ENCODE results near the gene CELSR2.

CELSR2 gene

GRCh38 chr1:109282952-109283747 is 33.8 kb downstream of the CELSR2 start, which contains the start of gene PSRC1 (continued):
- TF ChIP-seq ZBTB10 (tag by site-specific recombination; IDR thresholded peaks at IDR 0.05) = no peak
- no peak for TF ChIP-seq ZNF362 (tag by site-specific recombination; IDR thresholded peaks at IDR 0.05)
- no peak for TF ChIP-seq ZFP41 (tag by site-specific recombination; IDR thresholded peaks at IDR 0.05; ENCODE audit: borderline replicate concordance)
- no peak for TF ChIP-seq ZNF768 (tag by site-specific recombination; IDR thresholded peaks at IDR 0.05)
- TF ChIP-seq ZNF239 (tag by site-specific recombination; IDR thresholded peaks at IDR 0.05) = no peak
- TF ChIP-seq REST (tag by site-specific recombination; IDR thresholded peaks at IDR 0.05) = peak; percentile 11; the same call in 1 of the 2 replicates
- peak; percentile 97 for TF ChIP-seq KLF9 (tag by site-specific recombination; IDR thresholded peaks at IDR 0.05; ENCODE audit: low read depth)
- TF ChIP-seq REPIN1 (tag by site-specific recombination; IDR thresholded peaks at IDR 0.05; ENCODE audit: low read depth) = peak; percentile 41; the same call in 1 of the 2 replicates
- TF ChIP-seq ZNF510 (tag by site-specific recombination; IDR thresholded peaks at IDR 0.05; ENCODE audit: insufficient replicate concordance) = no peak
- peak; percentile 84 for TF ChIP-seq KLF16 (tag by site-specific recombination; IDR thresholded peaks at IDR 0.05)
- TF ChIP-seq ZNF416 (tag by site-specific recombination; IDR thresholded peaks at IDR 0.05) = no peak
- TF ChIP-seq ZNF776 (tag by site-specific recombination; IDR thresholded peaks at IDR 0.05; ENCODE audit: borderline replicate concordance) = no peak
- TF ChIP-seq ZNF202 (tag by site-specific recombination; IDR thresholded peaks at IDR 0.05; ENCODE audit: borderline replicate concordance) = no peak
- no peak for TF ChIP-seq ZNF140 (tag by site-specific recombination; IDR thresholded peaks at IDR 0.05)
- TF ChIP-seq PRDM6 (tag by site-specific recombination; IDR thresholded peaks at IDR 0.05) = no peak
- TF ChIP-seq PBX3 (CRISPR knock-in tag; IDR thresholded peaks at IDR 0.05) = no peak
- TF ChIP-seq ZNF571 (tag by site-specific recombination; IDR thresholded peaks at IDR 0.05) = no peak
- no peak for TF ChIP-seq MEIS1 (CRISPR knock-in tag; IDR thresholded peaks at IDR 0.05; ENCODE audit: borderline replicate concordance)
- no peak for TF ChIP-seq ZNF530 (tag by site-specific recombination; IDR thresholded peaks at IDR 0.05; ENCODE audit: low read depth)
- TF ChIP-seq ZNF48 (tag by site-specific recombination; IDR thresholded peaks at IDR 0.05) = no peak
- 0 out of 2 replicates have a peak, but pooled peaks have one; percentile 31 for TF ChIP-seq ZIC2 (tag by site-specific recombination; IDR thresholded peaks at IDR 0.05)
- peak; percentile 89 for TF ChIP-seq ZNF335 (tag by site-specific recombination; conservative IDR thresholded peaks at IDR 0.05)
- no peak for TF ChIP-seq ZNF214 (tag by site-specific recombination; IDR thresholded peaks at IDR 0.05; ENCODE audit: borderline replicate concordance)
- no peak for TF ChIP-seq ZNF324 (tag by site-specific recombination; IDR thresholded peaks at IDR 0.05)
- 0 out of 2 replicates have a peak, but pooled peaks have one; percentile 19 for TF ChIP-seq ZNF692 (tag by site-specific recombination; IDR thresholded peaks at IDR 0.05)
- TF ChIP-seq ZNF133 (tag by site-specific recombination; IDR thresholded peaks at IDR 0.05) = no peak
- no peak for TF ChIP-seq ZNF560 (tag by site-specific recombination; IDR thresholded peaks at IDR 0.05; ENCODE audit: borderline replicate concordance)
- TF ChIP-seq ZNF585B (tag by site-specific recombination; IDR thresholded peaks at IDR 0.05) = no peak
